Measurements from ENCODE around the gene DLG2. TPM values are rescaled to one million over a fixed set of nuclear protein-coding genes. Genes with fewer than 3 reads are reported as not detected.
A peak's percentile ranks its signal among the peaks of the same experiment; 100 is the strongest.
"Not testable (repeated sequence)": the region's sequence is repeated elsewhere in the genome, so short reads cannot be mapped to it uniquely, and the experiment has no call there.

DLG2 gene
- total RNA-seq, 1 donor = 1.1 TPM

DNA sequence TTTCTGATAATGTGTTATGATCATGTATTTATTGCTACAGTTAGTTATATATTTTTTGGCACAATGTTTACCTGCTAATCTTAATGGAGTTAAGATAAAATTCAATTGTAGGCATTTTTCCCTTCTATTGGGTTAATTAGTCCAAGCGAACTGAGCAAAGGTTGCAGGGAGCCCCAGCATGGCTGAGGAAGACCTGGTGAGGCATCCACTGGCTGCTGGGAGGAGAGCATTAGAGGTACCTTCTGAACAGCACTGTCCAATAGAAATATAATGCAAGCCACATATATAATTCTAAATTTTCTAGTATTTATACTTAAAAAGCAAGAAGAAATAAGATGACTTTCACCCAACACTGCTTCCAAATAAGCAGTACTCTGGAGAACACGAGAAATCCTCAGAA lies 19.9 kb upstream of the DLG2 start:
- DNase-seq (ENCODE audit: low read depth in 2 of 3, low spot score in 2 of 3) = no peak

DNA sequence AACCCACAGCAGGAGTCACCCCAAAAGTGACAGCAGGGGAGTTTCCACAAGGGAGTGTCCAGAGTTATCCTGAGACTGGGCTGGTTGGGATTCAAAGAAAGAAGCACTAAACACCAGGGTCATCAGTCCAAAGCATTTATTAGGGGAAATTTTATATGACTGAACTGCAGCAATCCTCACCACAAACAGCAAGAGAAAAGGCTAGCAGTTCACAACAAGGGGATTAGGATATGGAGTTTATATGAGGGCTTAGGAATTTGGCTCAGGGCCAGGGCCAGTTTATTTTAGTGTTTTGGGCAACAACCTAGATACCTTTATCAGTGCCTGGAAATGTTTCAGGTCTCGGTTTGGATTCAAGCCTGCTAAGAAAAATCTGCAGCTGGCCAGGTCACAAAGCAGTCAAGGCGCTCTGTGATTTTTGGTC lies 16.1 kb upstream of the DLG2 start:
- no peak for DNase-seq (ENCODE audit: low read depth in 2 of 3, low spot score in 2 of 3)

DNA sequence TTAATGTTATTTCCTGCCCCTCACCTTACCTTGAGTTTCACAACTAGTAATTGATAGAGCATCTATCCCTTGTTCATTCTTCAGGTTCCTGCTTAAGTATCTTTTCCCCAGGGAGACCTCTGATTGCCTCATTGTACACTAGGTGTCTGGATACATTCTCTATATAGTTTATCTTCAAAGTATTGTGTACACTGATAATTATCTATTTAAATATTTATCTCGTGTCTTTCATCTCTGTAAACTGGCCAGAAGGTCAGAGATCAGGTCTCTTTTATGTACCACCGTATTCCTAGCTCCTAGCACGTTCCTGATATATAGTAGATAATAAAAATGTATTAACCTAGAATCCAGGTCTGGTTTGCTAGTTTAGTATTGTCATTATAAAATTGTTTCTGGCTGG lies 7.6 kb upstream of the DLG2 start:
- DNase-seq (ENCODE audit: low read depth in 2 of 3, low spot score in 2 of 3) = no peak

DNA sequence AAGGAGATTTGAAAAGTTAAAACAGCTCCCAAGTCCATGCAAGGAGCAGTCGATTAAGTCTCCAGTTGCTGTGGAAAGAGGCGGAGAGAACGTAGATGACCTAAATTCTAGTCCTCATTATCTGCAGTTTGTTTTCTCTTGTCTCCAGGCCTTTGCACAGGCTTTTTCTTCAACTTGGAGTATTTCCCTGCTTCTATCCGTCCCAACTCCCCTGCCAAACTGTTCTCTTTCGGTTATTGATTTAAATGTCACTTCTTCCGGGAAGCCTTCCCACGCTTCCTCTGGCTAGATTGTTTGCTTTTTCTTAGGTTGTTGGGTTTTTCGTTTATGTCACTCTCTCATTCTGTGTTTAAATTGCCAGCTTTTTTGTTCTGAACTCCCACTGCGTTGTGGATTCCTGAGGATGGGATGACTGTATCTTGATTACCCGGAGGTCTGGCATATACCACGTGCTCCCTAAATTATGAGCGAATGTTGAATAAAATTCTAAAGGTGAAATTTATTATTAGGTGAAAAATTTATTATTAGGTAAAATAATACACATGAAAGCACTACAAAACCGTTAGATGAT lies 1.7 kb upstream of the DLG2 start:
- DNase-seq (ENCODE audit: low read depth in 2 of 3, low spot score in 2 of 3) = no peak

DNA sequence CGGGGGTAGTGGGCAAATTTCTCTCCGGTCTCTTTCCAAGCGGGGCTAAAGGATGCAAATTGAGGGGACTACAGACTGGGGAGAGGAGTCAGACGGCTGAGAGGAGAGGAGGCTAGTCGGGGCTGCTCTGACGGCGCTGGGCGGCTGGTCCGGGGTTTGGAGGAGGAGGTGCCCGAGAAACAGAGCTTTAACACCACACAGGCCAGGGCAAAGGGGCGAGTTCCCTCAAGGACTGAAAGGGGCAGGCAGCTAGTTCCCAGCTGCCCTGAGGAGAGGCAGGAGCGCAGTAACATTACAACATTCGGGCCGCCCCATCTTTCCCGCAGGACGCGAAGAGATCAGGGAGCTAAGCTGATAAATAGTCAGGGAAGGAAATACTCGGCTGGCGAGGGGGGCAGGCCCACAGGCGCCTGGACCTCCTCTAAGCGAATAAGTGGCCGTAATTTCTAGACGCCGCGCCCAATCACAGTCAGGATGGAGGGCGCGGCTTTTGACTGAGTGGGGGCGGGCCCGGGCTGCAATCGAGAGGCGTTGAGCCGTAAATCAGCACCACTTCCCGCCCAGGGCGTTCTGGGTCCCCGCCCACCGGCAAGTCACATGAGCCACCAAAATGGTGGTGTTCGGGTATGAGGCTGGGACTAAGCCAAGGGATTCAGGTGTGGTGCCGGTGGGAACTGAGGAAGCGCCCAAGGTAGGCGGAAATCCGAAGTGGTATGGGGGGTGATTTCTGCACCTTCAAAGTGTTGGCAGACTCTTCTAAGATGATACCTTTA lies 1.0 kb upstream of the DLG2 start, which contains the start of gene TMEM126B:
TSS of gene TMEM126B (plus strand) at position 596 of the 773 bp plus-strand sequence. CDS start at position 611, 15 bp downstream.
- DNase-seq (ENCODE audit: low read depth in 2 of 3, low spot score in 2 of 3) = peak; percentile 81 to 97 (median 96)

DNA sequence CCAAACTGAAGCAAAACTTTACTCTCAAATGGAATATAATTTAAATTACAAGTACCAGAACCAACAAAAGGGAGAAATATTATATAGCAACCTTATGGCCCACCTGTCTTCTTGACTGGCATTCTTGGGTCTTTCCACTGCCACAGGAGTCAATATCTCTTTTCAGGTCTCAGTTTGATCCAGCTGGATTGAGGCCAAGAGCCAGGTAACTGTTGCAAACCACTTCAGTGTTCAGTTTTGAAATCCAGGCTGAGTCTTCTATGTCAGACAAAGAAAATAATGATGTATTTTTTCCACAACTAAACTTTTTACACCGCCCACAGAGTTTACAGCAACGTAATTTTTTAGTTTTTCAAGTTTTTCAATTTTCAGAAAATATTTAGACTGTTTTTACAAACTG lies 648 bp downstream of the DLG2 start:
- DNase-seq (ENCODE audit: low read depth in 2 of 3, low spot score in 2 of 3) = no peak

DNA sequence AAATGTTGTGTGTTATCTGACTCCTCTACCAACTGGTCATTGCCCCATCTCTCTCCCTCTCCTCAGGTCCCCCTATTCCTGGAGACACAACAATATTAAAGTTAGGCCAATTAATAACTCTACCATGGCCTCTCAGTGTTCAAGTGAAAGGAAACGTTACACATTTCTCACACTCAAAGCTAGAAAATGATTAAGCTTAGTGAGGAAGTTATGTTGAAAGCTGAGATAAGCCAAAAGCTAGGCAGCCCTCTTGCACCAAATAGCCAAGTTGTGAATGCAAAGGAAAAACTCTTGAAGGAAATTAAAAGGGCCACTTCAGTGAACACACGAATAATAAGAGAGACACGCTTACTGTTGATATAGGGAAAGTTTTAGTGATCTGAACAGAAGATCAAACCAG lies 6.9 kb downstream of the DLG2 start:
- DNase-seq (ENCODE audit: low read depth in 2 of 3, low spot score in 2 of 3) = no peak

DNA sequence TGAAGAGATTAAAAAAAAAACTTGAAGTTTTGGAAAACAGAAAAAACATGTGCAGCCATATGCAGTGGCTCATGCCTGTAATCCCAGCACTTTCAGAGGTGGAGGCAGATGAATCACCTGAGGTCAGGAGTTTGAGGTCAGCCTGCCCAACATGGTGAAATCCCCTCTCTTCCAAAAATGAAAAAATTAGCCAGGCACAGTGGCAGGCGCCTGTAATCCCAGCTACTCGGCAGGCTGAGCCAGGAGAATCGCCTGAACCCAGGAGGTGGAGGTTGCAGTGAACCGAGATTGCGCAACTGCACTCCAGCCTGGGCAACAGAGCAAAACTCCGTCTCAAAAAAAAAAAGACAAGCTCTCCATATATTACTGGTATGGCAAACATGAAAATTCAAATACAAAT lies 7.6 kb downstream of the DLG2 start:
- no peak for DNase-seq (ENCODE audit: low read depth in 2 of 3, low spot score in 2 of 3)

DNA sequence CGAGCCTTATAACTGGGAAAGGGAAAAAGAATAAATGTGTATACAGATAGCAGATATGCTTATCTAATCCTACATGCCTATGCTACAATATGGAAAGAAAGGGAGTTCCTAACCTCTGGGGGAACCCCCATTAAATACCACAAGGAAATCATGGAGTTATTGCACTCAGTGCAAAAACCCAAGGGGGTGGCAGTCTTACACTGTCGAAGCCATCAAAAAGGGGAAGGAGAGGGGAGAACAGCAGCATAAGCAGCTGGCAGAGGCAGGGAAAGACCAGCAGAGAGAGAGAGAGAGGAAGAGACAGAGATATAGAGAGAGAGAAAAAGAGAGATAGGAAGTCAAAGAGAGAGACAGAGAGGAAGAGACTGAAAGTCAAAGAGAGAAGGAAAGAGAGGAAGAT lies 15.5 kb downstream of the DLG2 start:
- DNase-seq (ENCODE audit: low read depth in 2 of 3, low spot score in 2 of 3) = peak in 1 of 3 donors; percentile 10

DNA sequence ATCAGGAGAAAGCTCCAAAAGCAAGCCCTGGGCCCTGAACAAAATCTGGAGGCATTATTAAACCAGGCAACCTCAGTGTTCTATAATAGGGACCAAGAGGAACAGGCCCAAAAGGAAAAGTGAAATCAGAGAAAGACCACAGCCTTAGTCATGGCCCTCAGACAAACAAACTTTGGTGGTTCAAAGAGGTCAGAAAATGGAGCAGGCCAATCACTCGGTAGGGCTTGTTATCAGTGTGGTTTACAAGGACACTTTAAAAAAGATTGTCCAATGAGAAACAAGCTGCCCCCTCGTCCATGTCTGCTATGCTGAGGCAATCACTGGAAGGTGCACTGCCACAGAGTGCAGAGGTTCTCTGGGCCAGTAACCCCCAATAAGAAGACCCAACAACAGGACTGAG lies 17.9 kb downstream of the DLG2 start:
- DNase-seq (ENCODE audit: low read depth in 2 of 3, low spot score in 2 of 3) = not testable (repeated sequence)

DNA sequence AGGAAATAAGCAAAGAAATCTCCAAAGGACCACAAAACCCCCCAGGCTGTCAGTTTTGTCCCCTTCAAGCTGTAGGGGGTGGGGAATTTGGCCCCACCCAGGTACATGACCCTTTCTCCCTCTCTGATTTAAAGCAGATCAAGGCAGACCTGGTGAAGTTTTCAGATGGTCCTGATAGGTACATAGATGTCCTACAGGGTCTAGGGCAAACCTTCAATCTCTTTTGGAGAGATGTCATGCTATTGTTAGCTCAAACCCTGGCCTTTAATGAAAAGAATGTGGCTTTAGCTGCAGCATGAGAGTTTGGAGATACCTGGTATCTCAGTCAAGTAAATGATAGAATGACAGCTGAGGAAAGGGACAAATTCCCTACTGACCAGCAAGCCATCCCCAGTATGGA lies 18.5 kb downstream of the DLG2 start:
- not testable (repeated sequence) for DNase-seq (ENCODE audit: low read depth in 2 of 3, low spot score in 2 of 3)

DNA sequence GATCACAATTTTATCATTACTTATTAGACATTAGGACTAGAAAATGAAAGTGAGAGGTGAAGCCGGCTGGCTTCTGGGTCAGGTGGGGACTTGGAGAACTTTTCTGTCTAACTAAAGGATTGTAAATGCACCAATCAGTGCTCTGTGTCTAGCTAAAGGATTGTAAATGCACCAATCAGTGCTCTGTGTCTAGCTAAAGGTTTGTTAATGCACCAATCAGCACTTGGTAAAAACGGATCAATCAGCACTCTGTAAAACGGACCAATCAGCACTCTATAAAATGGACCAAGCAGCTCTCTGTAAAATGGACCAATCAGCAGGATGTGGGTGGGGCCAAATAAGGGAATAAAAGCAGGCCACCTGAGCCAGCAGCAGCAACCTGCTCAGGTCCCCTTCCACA lies 20.9 kb downstream of the DLG2 start:
- not testable (repeated sequence) for DNase-seq (ENCODE audit: low read depth in 2 of 3, low spot score in 2 of 3)

DNA sequence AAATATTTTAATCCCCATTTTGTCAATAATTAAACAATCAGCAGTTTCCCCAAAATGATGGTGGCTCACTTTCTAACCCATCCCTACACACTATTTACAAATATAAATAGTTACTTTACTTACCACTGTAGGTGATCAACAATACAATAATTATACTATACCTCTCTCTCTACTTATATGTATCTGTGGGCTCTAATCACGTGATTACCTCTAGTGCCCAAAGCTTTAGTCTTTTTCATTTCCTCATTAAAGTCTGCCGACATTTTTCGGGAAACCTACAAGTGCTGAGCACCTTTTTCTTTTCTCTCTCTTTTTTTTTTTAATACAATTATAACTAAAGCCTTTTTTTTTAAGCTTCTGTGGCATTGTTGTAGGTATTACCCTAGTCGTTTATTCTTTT lies 23.9 kb downstream of the DLG2 start:
- DNase-seq (ENCODE audit: low read depth in 2 of 3, low spot score in 2 of 3) = no peak

DNA sequence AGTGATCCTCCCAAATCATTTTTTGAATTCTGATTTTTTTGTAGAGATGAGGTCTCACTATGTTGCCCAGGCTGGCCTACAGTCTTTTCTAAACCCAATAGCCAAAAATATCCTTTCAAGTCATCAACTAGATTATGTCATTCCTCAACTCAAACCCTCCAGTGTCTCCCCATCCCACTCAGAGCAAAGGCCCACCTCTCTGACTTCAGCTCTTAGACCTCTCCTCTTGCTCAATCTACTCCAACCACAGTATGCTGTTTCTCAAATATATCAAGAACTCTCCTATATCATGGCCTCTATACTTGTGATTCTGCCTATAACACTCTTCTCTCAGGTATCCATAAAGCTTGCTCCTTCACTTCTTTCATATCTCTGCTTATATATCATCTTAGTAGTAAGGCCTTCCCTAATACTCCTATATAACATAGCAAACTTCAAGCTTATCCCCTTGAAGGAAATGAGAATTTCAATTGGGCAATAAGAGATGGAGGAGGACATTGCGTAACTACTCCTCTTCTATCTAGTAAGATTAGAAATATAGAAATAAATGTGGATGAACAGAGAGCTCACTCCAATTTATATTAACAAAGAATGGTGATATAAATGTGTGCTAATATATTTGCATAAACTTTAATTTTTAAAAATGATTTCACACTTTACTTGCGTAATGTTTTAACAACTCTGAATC lies 24.5 kb downstream of the DLG2 start:
- no peak for DNase-seq (ENCODE audit: low read depth in 2 of 3, low spot score in 2 of 3)

DNA sequence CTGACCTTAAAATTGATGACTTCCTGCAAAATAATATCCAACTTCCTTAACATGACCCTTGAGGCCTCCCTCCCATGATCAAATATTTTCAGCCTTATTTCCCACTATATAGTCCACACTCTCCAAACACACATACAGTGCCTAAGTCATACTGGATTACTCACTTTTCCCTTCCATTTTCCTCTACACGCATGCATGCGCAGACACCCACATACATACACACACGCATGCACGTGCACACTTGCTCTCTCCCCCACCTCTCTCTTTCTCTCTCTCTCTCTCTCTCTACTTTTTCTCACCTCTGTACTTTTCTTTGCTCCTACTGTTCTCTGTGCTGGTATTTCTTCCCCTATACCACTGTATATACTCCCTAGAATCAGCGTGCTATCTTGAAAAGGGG lies 28.1 kb downstream of the DLG2 start:
- no peak for DNase-seq (ENCODE audit: low read depth in 2 of 3, low spot score in 2 of 3)

DNA sequence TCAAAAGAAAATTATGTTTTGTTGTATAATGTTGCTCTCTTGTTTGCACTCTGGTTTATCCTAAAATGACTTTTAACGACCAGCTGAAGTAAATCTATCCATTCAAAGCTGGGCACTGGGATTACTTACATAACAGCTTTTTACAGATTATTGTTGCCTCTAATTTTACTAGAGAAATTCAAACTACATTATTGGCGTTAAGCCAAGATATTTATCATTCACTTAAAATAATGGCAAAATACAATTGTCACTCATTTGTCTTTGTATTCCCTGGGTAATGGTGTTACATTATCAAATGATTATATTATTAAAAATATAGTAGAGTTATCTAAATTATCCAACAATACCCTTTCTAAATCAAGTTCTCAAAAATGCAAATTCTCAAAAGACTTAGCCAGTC lies 30.3 kb downstream of the DLG2 start:
- no peak for DNase-seq (ENCODE audit: low read depth in 2 of 3, low spot score in 2 of 3)

DNA sequence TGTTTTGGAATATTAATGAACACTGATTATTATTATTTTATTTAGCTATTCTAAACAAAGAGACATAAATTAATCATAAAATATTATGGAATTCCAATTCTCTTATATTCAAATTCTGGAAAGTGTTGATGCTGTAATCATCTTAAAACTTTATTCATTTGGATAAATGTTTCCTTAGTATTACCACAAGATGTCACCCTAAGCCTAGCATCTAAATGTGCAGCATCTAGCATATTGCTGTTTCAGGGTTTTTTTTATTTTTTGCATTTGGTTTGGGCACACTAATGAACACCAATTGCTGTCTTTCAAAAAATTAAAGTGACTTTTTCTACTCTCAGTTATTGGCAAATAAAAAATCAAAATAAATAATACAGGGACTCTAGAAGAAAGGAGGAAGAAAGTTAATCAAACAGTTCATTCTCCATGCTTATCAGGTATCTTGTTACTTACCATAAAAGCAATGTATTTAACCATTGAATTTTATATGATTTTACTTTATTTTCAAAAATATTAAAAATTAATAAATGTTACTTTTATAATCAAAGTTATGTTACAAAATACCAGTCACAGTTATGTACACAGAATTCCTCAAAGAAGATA lies 31.8 kb downstream of the DLG2 start:
- peak; percentile 9 to 76 (median 47) for DNase-seq (ENCODE audit: low read depth in 2 of 3, low spot score in 2 of 3)

DNA sequence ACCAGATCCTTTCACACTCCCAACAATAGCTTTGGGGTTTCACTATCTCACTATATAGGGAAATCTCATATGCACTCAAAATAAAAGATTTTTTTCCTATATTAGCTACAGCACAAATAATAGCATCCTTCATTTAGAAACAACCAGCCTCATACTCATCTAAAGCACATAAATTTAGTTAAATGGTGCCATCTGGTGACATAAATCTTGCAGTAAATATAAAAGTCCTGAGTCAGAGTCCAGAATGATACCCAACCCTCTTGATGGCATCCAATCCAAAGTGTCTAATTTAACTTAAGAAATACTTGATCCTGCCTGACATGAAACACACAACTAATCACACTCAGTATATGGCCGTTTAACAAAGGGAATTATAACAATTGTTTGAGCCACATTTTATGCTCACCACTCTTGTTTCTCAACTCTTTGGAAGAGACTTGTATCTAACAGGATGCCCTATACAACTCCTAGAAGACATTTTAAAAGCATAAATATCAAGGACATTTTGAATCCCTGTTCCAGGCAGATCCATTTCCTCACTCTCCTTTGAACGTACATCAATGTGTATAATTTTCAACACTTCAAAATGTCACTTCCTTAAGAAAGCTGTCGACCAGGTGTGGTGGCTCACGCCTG lies 36.2 kb downstream of the DLG2 start:
- peak in 2 of 3 donors; percentile 19 to 67 for DNase-seq (ENCODE audit: low read depth in 2 of 3, low spot score in 2 of 3)

DNA sequence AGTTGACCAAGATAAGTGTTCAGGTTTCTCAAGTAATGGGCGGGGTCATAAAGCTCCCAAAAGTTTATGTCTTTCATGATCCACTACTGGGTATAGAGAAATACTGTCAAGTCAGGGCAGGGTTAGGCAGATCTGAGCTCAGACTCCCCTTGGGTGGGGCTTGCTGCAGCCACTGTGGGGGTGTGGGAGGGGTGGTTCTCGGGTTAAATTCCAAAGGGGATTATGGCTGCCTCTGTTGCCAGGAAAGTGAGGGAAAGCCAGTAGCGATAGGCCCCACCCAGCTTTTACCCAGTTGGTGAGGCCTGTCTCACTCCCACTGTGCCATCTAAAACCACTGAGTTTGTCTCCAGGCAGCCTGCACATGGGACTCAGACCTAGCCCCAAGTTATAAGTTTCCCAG lies 37.8 kb downstream of the DLG2 start:
- DNase-seq (ENCODE audit: low read depth in 2 of 3, low spot score in 2 of 3) = no peak

DNA sequence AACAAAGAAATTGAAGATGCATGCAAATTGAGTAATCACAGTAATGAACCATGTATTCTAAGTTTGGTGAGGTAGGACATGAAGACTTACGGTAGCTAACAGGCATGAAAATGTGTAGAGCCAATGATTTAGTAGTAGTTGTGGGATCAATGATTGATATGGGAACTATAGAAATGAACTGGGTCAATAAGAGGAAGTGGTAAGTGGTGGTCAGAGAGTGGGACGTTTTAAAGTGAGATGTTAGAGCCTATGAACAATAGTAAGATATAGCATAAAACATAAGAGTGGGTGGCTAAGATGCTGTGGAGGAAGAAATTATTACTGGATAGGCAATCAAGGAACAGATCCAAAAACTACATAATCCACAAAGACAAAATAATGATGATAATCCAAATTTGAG lies 45.0 kb downstream of the DLG2 start:
- DNase-seq (ENCODE audit: low read depth in 2 of 3, low spot score in 2 of 3) = no peak

DNA sequence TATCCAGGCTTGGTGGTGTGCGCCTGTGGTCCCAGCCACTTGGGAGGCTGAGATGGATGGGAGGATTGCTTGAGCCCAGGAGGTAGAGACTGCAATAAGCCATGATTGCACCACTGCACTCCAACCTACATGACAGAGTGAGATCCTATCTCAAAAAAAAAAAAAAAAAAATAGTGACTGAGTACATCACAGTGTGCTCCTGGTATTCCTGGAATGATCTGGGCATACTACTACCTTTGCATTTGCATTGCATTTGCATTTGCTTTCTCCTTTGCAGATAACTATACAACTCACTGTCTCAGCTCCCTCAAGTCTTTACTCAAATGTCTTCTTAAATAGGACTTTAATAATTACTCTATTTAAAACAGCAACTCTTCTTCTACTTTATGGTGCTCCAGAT lies 51.8 kb downstream of the DLG2 start:
- no peak for DNase-seq (ENCODE audit: low read depth in 2 of 3, low spot score in 2 of 3)
